HG02840 (cell line): Measurements from ENCODE around the gene KIF19.

Experiments used
- ATAC-seq: cut with Tn5 transposase; IDR thresholded peaks from one replicate; pipeline ENCODE4 v1.9.1; 2021; ENCODE audit warnings: mild to moderate bottlenecking, moderate library complexity, moderate number of reproducible peaks; ENCODE audit not compliant: unreplicated experiment, low FRiP score

The KIF19 gene

GRCh38 chr17:74339537-74340195 lies 13.6 kb downstream of the KIF19 start:
- no peak for ATAC-seq

- no peak for ATAC-seq
Observed at GRCh38 chr17:74340470-74341023, 14.5 kb downstream of the KIF19 start.

- ATAC-seq = no peak
Observed at GRCh38 chr17:74342224-74342623, 16.2 kb downstream of the KIF19 start.

- ATAC-seq = no peak
Observed at GRCh38 chr17:74343121-74343520, 17.1 kb downstream of the KIF19 start.

GRCh38 chr17:74343526-74344284 lies 17.7 kb downstream of the KIF19 start:
- ATAC-seq = no peak

GRCh38 chr17:74344658-74345057 lies 18.6 kb downstream of the KIF19 start:
- no peak for ATAC-seq

GRCh38 chr17:74345433-74346241 lies 19.6 kb downstream of the KIF19 start:
- no peak for ATAC-seq

- no peak for ATAC-seq
Observed at GRCh38 chr17:74347646-74348045, 21.6 kb downstream of the KIF19 start.

GRCh38 chr17:74349120-74349519 lies 23.1 kb downstream of the KIF19 start:
- no peak for ATAC-seq

GRCh38 chr17:74350486-74350885 lies 24.5 kb downstream of the KIF19 start:
- ATAC-seq = no peak

- ATAC-seq = no peak
Observed at GRCh38 chr17:74351552-74352210, 25.7 kb downstream of the KIF19 start.

- no peak for ATAC-seq
Observed at GRCh38 chr17:74353446-74354060, 27.5 kb downstream of the KIF19 start.

GRCh38 chr17:74354123-74354522 lies 28.1 kb downstream of the KIF19 start:
- ATAC-seq = no peak

GRCh38 chr17:74354561-74354960 lies 28.5 kb downstream of the KIF19 start:
- ATAC-seq = no peak

GRCh38 chr17:74355065-74355464 lies 29.0 kb downstream of the KIF19 start:
- no peak for ATAC-seq

- ATAC-seq = no peak
Observed at GRCh38 chr17:74356646-74357465, 30.8 kb downstream of the KIF19 start.

GRCh38 chr17:74357466-74357809 lies 31.4 kb downstream of the KIF19 start:
- no peak for ATAC-seq

GRCh38 chr17:74358697-74359096 lies 32.7 kb downstream of the KIF19 start:
- ATAC-seq = no peak

- no peak for ATAC-seq
Observed at GRCh38 chr17:74359916-74360315, 33.9 kb downstream of the KIF19 start.
